H1 (cell line): ENCODE data around the gene SERPINB6. TPM values are rescaled to one million over a fixed set of nuclear protein-coding genes. Genes with fewer than 3 reads are reported as not detected.

ENCODE experiments used
- CTCF ChIA-PET: fragments of 300-600 bp; sonication (Branson Sonifier 250); formaldehyde crosslinking; loops from one replicate; lab custom pipeline; 2021; ENCODE audit not compliant: partially characterized antibody; lab: Charles Lee
- POLR2A ChIA-PET: fragments of 300-600 bp; sonication (Branson Sonifier 250); formaldehyde crosslinking; loops from one replicate; lab custom pipeline; 2021; ENCODE audit warnings: inconsistent platforms; ENCODE audit not compliant: partially characterized antibody; lab: Charles Lee
- DNase-seq, 2 experiments: peaks; one replicate each; pipeline versions ENCODE4 v3.0.0 to v3.0.0-alpha.2; 2010 to 2022; ENCODE audit warnings: low spot score in 2 of 2, low read depth in 1 of 2, mixed read lengths in 1 of 2
- FAIRE-seq: peaks from 2 replicates; lab custom pipeline; 2011; peaks lifted over from hg19 to GRCh38; lab: Jason Lieb, UNC
- H2AFZ ChIP-seq: 2 replicates; pipeline ENCODE4 v1.8.1; 2012; ENCODE audit warnings: low read length, inconsistent platforms
- H2AK5ac ChIP-seq: 2 replicates; pipeline ENCODE4 v1.6.1; 2013; ENCODE audit warnings: low read depth, low read length
- H2BK120ac ChIP-seq: replicated peaks from 2 replicates; pipeline ENCODE3; 2013; ENCODE audit warnings: low read depth, low read length, inconsistent platforms
- H2BK12ac ChIP-seq: 2 replicates; pipeline ENCODE4 v1.6.1; 2013; ENCODE audit warnings: low read depth, low read length
- H2BK15ac ChIP-seq: 2 replicates; pipeline ENCODE4 v1.6.1; 2013; ENCODE audit warnings: low read length
- H2BK20ac ChIP-seq: 2 replicates; pipeline ENCODE4 v1.6.1; 2013; ENCODE audit warnings: low read length
- H2BK5ac ChIP-seq: 2 replicates; pipeline ENCODE4 v1.6.1; 2013; ENCODE audit warnings: low read depth, low read length
- H3K14ac ChIP-seq: 2 replicates; pipeline ENCODE4 v1.6.1; 2013; ENCODE audit warnings: inconsistent platforms; ENCODE audit not compliant: insufficient read length
- H3K18ac ChIP-seq: 2 replicates; pipeline ENCODE4 v1.6.1; 2013; ENCODE audit warnings: low read length; ENCODE audit errors: extremely low read depth
- H3K23ac ChIP-seq: 2 replicates; pipeline ENCODE4 v1.6.1; 2013; ENCODE audit warnings: inconsistent platforms; ENCODE audit not compliant: insufficient read length
- H3K23me2 ChIP-seq: 2 replicates; pipeline ENCODE4 v1.6.1; 2013; ENCODE audit warnings: low read depth, low read length
- H3K27ac ChIP-seq: 2 replicates; pipeline ENCODE4 v1.6.1; 2011; ENCODE audit warnings: low read depth, low read length, inconsistent platforms
- H3K27me3 ChIP-seq, 4 experiments: replicated peaks in 1 of 4; 1 replicate in 1 of 4; 2 replicates in 3 of 4; pipeline versions ENCODE4 v1.6.1 to v1.8.1; 2011 to 2013; ENCODE audit warnings: low read length in 3 of 4, mild to moderate bottlenecking in 3 of 4, inconsistent platforms in 2 of 4, mixed read lengths in 2 of 4, moderate library complexity in 1 of 4; ENCODE audit not compliant: control insufficient read depth in 3 of 4, insufficient read depth in 3 of 4; ENCODE audit errors: extremely low read depth in 1 of 4
- H3K36me3 ChIP-seq, 4 experiments: 2 replicates each; pipeline versions ENCODE4 v1.6.1 to v1.8.1; 2011 to 2013; ENCODE audit warnings: mild to moderate bottlenecking in 4 of 4, low read length in 3 of 4, moderate library complexity in 2 of 4, control low read depth in 1 of 4, inconsistent platforms in 1 of 4; ENCODE audit not compliant: insufficient read depth in 4 of 4, control insufficient read depth in 2 of 4
- H3K4ac ChIP-seq: replicated peaks from 2 replicates; pipeline ENCODE3; 2013; ENCODE audit warnings: low read length, low read depth, mixed read lengths, inconsistent platforms; ENCODE audit not compliant: insufficient read length
- H3K4me1 ChIP-seq, 4 experiments: replicated peaks in 1 of 4; 1 replicate in 1 of 4; 2 replicates in 3 of 4; pipeline versions ENCODE4 v1.6.1 to v1.8.1; 2011 to 2013; ENCODE audit warnings: low read length in 3 of 4, inconsistent platforms in 2 of 4, mixed read lengths in 1 of 4; ENCODE audit not compliant: insufficient read depth in 4 of 4, control insufficient read depth in 3 of 4
- H3K4me2 ChIP-seq, 2 experiments: 2 replicates each; pipeline versions ENCODE4 v1.6.1 to v1.8.1; 2011 to 2013; ENCODE audit warnings: low read depth in 2 of 2, low read length in 2 of 2, control low read depth in 1 of 2, inconsistent platforms in 1 of 2, mild to moderate bottlenecking in 1 of 2; ENCODE audit not compliant: insufficient read depth in 1 of 2
- H3K4me3 ChIP-seq, 4 experiments: fragments of 200-600, 300-600 bp in 1 of 4; sonication (generic), shearing (Covaris generic), sonication (Bioruptor Twin) in 1 of 4; 2 replicates each; pipeline versions ENCODE4 v1.5.1 to v1.8.1; 2011 to 2016; ENCODE audit warnings: low read length in 4 of 4, low read depth in 3 of 4, control low read depth in 2 of 4, inconsistent platforms in 2 of 4, mild to moderate bottlenecking in 2 of 4, mixed read lengths in 1 of 4, moderate library complexity in 1 of 4; ENCODE audit not compliant: insufficient read depth in 2 of 4; ENCODE audit errors: extremely low read depth in 1 of 4
- H3K56ac ChIP-seq: replicated peaks from 2 replicates; pipeline ENCODE3; 2013; ENCODE audit warnings: low read depth, mild to moderate bottlenecking, mixed read lengths, low read length, inconsistent platforms; ENCODE audit not compliant: insufficient read length
- H3K79me1 ChIP-seq: 2 replicates; pipeline ENCODE4 v1.6.1; 2013; ENCODE audit warnings: low read depth, low read length, control low read depth
- H3K79me2 ChIP-seq, 2 experiments: 2 replicates each; pipeline versions ENCODE4 v1.6.1 to v1.8.1; 2012 to 2013; ENCODE audit warnings: low read length in 2 of 2, mild to moderate bottlenecking in 2 of 2, inconsistent platforms in 1 of 2; ENCODE audit not compliant: insufficient read depth in 2 of 2, control insufficient read depth in 1 of 2
- H3K9ac ChIP-seq, 4 experiments: replicated peaks in 1 of 4; 1 replicate in 1 of 4; 2 replicates in 3 of 4; pipeline versions ENCODE4 v1.6.1 to v1.8.1; 2011 to 2013; ENCODE audit warnings: low read depth in 3 of 4, low read length in 3 of 4, control low read depth in 2 of 4, mild to moderate bottlenecking in 2 of 4, moderate library complexity in 2 of 4, inconsistent platforms in 1 of 4; ENCODE audit errors: extremely low read depth in 1 of 4
- H3K9me3 ChIP-seq, 2 experiments: 2 replicates each; pipeline versions ENCODE4 v1.6.1 to v1.8.1; 2012 to 2013; ENCODE audit warnings: mild to moderate bottlenecking in 2 of 2, moderate library complexity in 2 of 2, control low read depth in 1 of 2, inconsistent platforms in 1 of 2, low read depth in 1 of 2, low read length in 1 of 2, mixed read lengths in 1 of 2; ENCODE audit not compliant: insufficient read depth in 2 of 2
- H4K20me1 ChIP-seq, 2 experiments: replicated peaks in 1 of 2; 2 replicates each; pipeline versions ENCODE3 to v1.8.1; 2011 to 2013; ENCODE audit warnings: inconsistent platforms in 2 of 2, low read length in 2 of 2, mild to moderate bottlenecking in 1 of 2; ENCODE audit not compliant: insufficient read depth in 2 of 2, control insufficient read depth in 1 of 2
- H4K5ac ChIP-seq: 2 replicates; pipeline ENCODE4 v1.6.1; 2013; ENCODE audit warnings: low read length, low read depth, mixed read lengths, inconsistent platforms; ENCODE audit not compliant: insufficient read length
- H4K8ac ChIP-seq: 2 replicates; pipeline ENCODE4 v1.8.0; 2013; ENCODE audit warnings: mild to moderate bottlenecking, moderate library complexity, low read length, inconsistent platforms; ENCODE audit not compliant: insufficient read depth; ENCODE audit errors: extremely low read depth
- H4K91ac ChIP-seq: replicated peaks from 2 replicates; pipeline ENCODE3; 2013; ENCODE audit warnings: low read length, mixed read lengths, inconsistent platforms; ENCODE audit not compliant: insufficient read length
- BRCA1 ChIP-seq: IDR thresholded peaks from 2 replicates; pipeline ENCODE4 v1.6.1; 2012; ENCODE audit warnings: low read depth, low read length, improper control_type of control experiment
- CBX8 ChIP-seq: fragments of 300-800, 300-1000 bp; sonication (generic); IDR thresholded peaks from 2 replicates; pipeline ENCODE4 v1.7.1; 2016; ENCODE audit warnings: low read depth, low read length, borderline replicate concordance
- CHD1 ChIP-seq: IDR thresholded peaks from 2 replicates; pipeline ENCODE4 v1.6.1; 2012; ENCODE audit warnings: low read depth, low read length, improper control_type of control experiment
- EGR1 ChIP-seq: IDR thresholded peaks from 2 replicates; pipeline ENCODE4 v1.6.1; 2011; ENCODE audit warnings: low read depth, low read length, borderline replicate concordance
- EP300 ChIP-seq, 2 experiments: IDR thresholded peaks; 1 replicate in 1 of 2; 2 replicates in 1 of 2; pipeline ENCODE4 v1.6.1; 2011 to 2012; ENCODE audit warnings: low read depth in 2 of 2, low read length in 2 of 2, mild to moderate bottlenecking in 2 of 2, borderline replicate concordance in 1 of 2, inconsistent platforms in 1 of 2, moderate library complexity in 1 of 2
- JUND ChIP-seq: IDR thresholded peaks from 2 replicates; pipeline ENCODE4 v1.6.1; 2011; ENCODE audit warnings: mild to moderate bottlenecking, improper control_type of control experiment, low read length
- KDM1A ChIP-seq: fragments of 200-600, 300-600 bp; sonication (generic); IDR thresholded peaks from 2 replicates; pipeline ENCODE4 v1.7.1; 2016; ENCODE audit warnings: mild to moderate bottlenecking, low read length, borderline replicate concordance
- KDM4A ChIP-seq: IDR thresholded peaks from one replicate; pipeline ENCODE4 v1.7.1; 2012; ENCODE audit warnings: low read depth, mild to moderate bottlenecking, moderate library complexity, low read length, inconsistent platforms; ENCODE audit not compliant: severe bottlenecking
- POLR2A ChIP-seq, 2 experiments: IDR thresholded peaks; 1 replicate in 1 of 2; 2 replicates in 1 of 2; pipeline ENCODE4 v1.6.1; 2011; ENCODE audit warnings: low read depth in 2 of 2, low read length in 2 of 2, mild to moderate bottlenecking in 2 of 2; ENCODE audit errors: control extremely low read depth in 1 of 2
- POLR2AphosphoS5 ChIP-seq: IDR thresholded peaks from 2 replicates; pipeline ENCODE4 v1.6.1; 2011; ENCODE audit warnings: low read depth, low read length
- RBBP5 ChIP-seq: IDR thresholded peaks from 2 replicates; pipeline ENCODE4 v1.7.1; 2012; ENCODE audit warnings: low read depth, mild to moderate bottlenecking, inconsistent platforms, low read length, moderate library complexity, borderline replicate concordance
- RFX5 ChIP-seq: IDR thresholded peaks from 2 replicates; pipeline ENCODE4 v1.6.1; 2011; ENCODE audit warnings: low read depth, low read length, improper control_type of control experiment, borderline replicate concordance
- SIRT6 ChIP-seq: IDR thresholded peaks from one replicate; pipeline ENCODE4 v1.7.1; 2012; ENCODE audit warnings: low read length, inconsistent platforms
- SP1 ChIP-seq: IDR thresholded peaks from 2 replicates; pipeline ENCODE4 v1.6.1; 2011; ENCODE audit warnings: low read depth, low read length
- WGBS, 2 experiments: shearing (Covaris generic) in 1 of 2; methylation state at CpG; one replicate each; pipeline versions ENCODE4 v1.1.6 to v1.1.7; 2013 to 2015; ENCODE audit warnings: low lambda C conversion rate in 2 of 2, mixed read lengths in 2 of 2, inconsistent platforms in 1 of 2, low coverage in 1 of 2, missing lambda C conversion rate in 1 of 2; ENCODE audit not compliant: insufficient replicate concordance in 2 of 2, insufficient coverage in 1 of 2, insufficient read length in 1 of 2; ENCODE audit errors: extremely low coverage in 1 of 2, missing lambda C conversion rate in 1 of 2; 5-methylcytosine and 5-hydroxymethylcytosine counted together
- polyA plus RNA-seq, 7 experiments: library from polyadenylated mRNA; depleted of rRNA in 3 of 7; stranded (reverse) in 5 of 7; unstranded in 2 of 7; fragments of >200 nt in 5 of 7; fragments of 200-250 nt in 2 of 7; gene quantifications; 1 replicate in 5 of 7; 2 replicates in 1 of 7; 4 replicates in 1 of 7; pipeline versions ENCODE4 v1.2.1 to v1.2.3, GENCODE V29; 2011 to 2013; ENCODE audit warnings: missing spikeins in 2 of 7, mixed read lengths in 2 of 7
- total RNA-seq: library from RNA; stranded (reverse); fragmentation: NEBNext Ultra II Directional; extraction: Animal tissue kit (Norgen Biotek cat#: 25700); gene quantifications from 2 replicates; pipeline ENCODE4 v1.2.1, GENCODE V29; 2021

SERPINB6 gene
- total and polyA plus RNA-seq, 2 of the 8 experiments (the other 6 are each of a cell fraction or from before 2014, with no cell fraction given) = 27.2 to 29.4 TPM

DNA sequence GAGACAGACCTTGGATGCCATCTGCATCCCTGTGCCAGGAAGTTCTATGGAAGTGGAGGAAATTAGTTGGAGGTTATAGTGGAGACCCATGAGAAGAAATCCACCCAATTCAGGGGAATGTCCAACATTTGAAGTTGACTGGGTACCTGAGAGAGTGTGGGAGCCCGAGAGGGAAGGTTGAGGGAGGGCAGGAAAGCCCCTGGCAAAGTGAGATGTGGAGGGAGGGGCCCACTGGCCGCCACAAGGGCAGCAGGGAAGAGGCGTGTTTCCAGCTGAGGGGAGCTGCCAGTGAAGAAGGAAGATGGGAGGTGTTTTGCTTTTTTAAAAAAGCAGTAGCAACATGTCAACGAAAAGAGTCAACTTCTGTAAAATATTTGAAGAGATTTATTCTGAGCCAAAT is 52.0 kb downstream of the SERPINB6 start:
- no peak overlapping the region; the same call in 1 of the 2 replicates for H2AK5ac ChIP-seq
- no peaks in the 10 kb centered on the region for H3K79me2 ChIP-seq
- ChIA-PET POLR2A (no interaction called here), CTCF (interaction anchor here (0.6 to 3.9 kb wide), 4 partner anchors 13 to 69 kb away, joined by 3 to 35 read pairs (median 4); no protein-coding TSS in a partner anchor)
- H4K8ac ChIP-seq = no peak overlapping the region
- no peaks in the 10 kb centered on the region for H3K27me3 ChIP-seq
- H2BK20ac ChIP-seq = peak overlapping the region; percentile 95; the same call in 1 of the 2 replicates
- WGBS, 2 experiments = 90% methylated on average over 4 of the region's 4 CpGs; no CpG with 5 or more reads in 1 of the 2 experiments
- no peak overlapping the region for H3K9ac ChIP-seq
- no peak overlapping the region for H3K23ac ChIP-seq
- H3K4me3 ChIP-seq = no peak overlapping the region
- H2BK5ac ChIP-seq = peak overlapping the region; percentile 38; the same call in 1 of the 2 replicates
- no peaks in the 10 kb centered on the region for H3K23me2 ChIP-seq
- no peak for FAIRE-seq
- peak overlapping the region; percentile 12 for H4K91ac ChIP-seq
- DNase-seq = peak in 1 of 2 experiments; percentile 32
- H4K5ac ChIP-seq = no peak overlapping the region
- no peak overlapping the region for H2AFZ ChIP-seq
- H3K4me2 ChIP-seq = no peak overlapping the region
- H3K4me1 ChIP-seq = peaks cover 9 to 30% (median 20%) of the 10 kb centered on the region in 4 experiments
- peak overlapping the region; percentile 13 for H2BK120ac ChIP-seq
- H3K56ac ChIP-seq = no peak overlapping the region
- peak overlapping the region; percentile 4; the same call in 1 of the 2 replicates for H3K18ac ChIP-seq
- no peaks in the 10 kb centered on the region for H3K9me3 ChIP-seq
- no peak overlapping the region for H2BK15ac ChIP-seq
- H3K4ac ChIP-seq = no peak overlapping the region
- H3K14ac ChIP-seq = no peak overlapping the region
- no peaks in the 10 kb centered on the region for H3K79me1 ChIP-seq
- H2BK12ac ChIP-seq = no peak overlapping the region; the same call in none of the 2 replicates
- H3K36me3 ChIP-seq = no peaks in the 10 kb centered on the region
- no peaks in the 10 kb centered on the region for H4K20me1 ChIP-seq
- H3K27ac ChIP-seq = no peak overlapping the region
- TF ChIP-seq RFX5 (no peak), KDM4A (no peak), JUND (no peak), KDM1A (no peak), CHD1 (no peak), SIRT6 (no peak), POLR2AphosphoS5 (no peak), BRCA1 (no peak), CBX8 (no peak), POLR2A (IDR thresholded peaks at IDR 0.05; ENCODE audit: control extremely low read depth in 1 of 2, low read depth in 2 of 2, low read length in 2 of 2) (no peak), EP300 (IDR thresholded peaks at IDR 0.05; ENCODE audit: borderline replicate concordance in 1 of 2, low read depth in 2 of 2, low read length in 2 of 2) (no peak), EGR1 (no peak), RBBP5 (no peak), SP1 (no peak)
